Hematopoietic multipotent progenitor cell treated with erythropoietin and hydrocortisone succinate and interleukin-3 and kit ligand, for 8 days (in vitro differentiated cells): ENCODE results near the gene S100A5.
"Not testable (repeated sequence)": the region's sequence is repeated elsewhere in the genome, so short reads cannot be mapped to it uniquely, and the experiment has no call there.

Experiments
- DNase-seq: peaks from one replicate; pipeline ENCODE4 v3.0.0-alpha.2; 2015

Gene S100A5

GRCh38 chr1:153540394-153541361 is at the start of gene S100A5:
Gene S100A5, minus strand, starts transcription at chr1:153540934. Its CDS starts 743 bp downstream, at chr1:153540191.
- DNase-seq, result peak; percentile 39

GRCh38 chr1:153588482-153588881 is 47.7 kb upstream of the S100A5 start:
- DNase-seq, result no peak

- not testable (repeated sequence) for DNase-seq
Measured at GRCh38 chr1:153588033-153588432, 47.3 kb upstream of the S100A5 start.

GRCh38 chr1:153587314-153587713 is 46.6 kb upstream of the S100A5 start:
- no peak for DNase-seq

- DNase-seq, result no peak
Measured at GRCh38 chr1:153586347-153586746, 45.6 kb upstream of the S100A5 start.

- no peak for DNase-seq
Measured at GRCh38 chr1:153585006-153585405, 44.3 kb upstream of the S100A5 start.

- DNase-seq, result no peak
Measured at GRCh38 chr1:153583976-153584375, 43.2 kb upstream of the S100A5 start.

GRCh38 chr1:153583514-153583913 is 42.8 kb upstream of the S100A5 start:
- not testable (repeated sequence) for DNase-seq

- not testable (repeated sequence) for DNase-seq
Measured at GRCh38 chr1:153582836-153583235, 42.1 kb upstream of the S100A5 start.

GRCh38 chr1:153578936-153579335 is 38.2 kb upstream of the S100A5 start:
- no peak for DNase-seq

- DNase-seq, result no peak
Measured at GRCh38 chr1:153578490-153578889, 37.8 kb upstream of the S100A5 start.

GRCh38 chr1:153577624-153578051 is 36.9 kb upstream of the S100A5 start:
- peak; percentile 32 for DNase-seq

GRCh38 chr1:153577138-153577537 is 36.4 kb upstream of the S100A5 start:
- DNase-seq, result no peak

- not testable (repeated sequence) for DNase-seq
Measured at GRCh38 chr1:153575497-153575896, 34.8 kb upstream of the S100A5 start.

- not testable (repeated sequence) for DNase-seq
Measured at GRCh38 chr1:153575081-153575491, 34.4 kb upstream of the S100A5 start.

GRCh38 chr1:153573351-153573750 is 32.6 kb upstream of the S100A5 start:
- no peak for DNase-seq

GRCh38 chr1:153572569-153573015 is 31.9 kb upstream of the S100A5 start:
- peak; percentile 83 for DNase-seq

GRCh38 chr1:153571706-153572105 is 31.0 kb upstream of the S100A5 start:
- no peak for DNase-seq

- no peak for DNase-seq
Measured at GRCh38 chr1:153570874-153571273, 30.1 kb upstream of the S100A5 start.

GRCh38 chr1:153569465-153569864 is 28.7 kb upstream of the S100A5 start:
- no peak for DNase-seq

- DNase-seq, result peak; percentile 89
Measured at GRCh38 chr1:153568367-153569099, 27.8 kb upstream of the S100A5 start.

GRCh38 chr1:153567621-153568366 is 27.1 kb upstream of the S100A5 start:
- DNase-seq, result no peak
